ENCODE measurements around the gene CTSD.

The CTSD gene

DNA sequence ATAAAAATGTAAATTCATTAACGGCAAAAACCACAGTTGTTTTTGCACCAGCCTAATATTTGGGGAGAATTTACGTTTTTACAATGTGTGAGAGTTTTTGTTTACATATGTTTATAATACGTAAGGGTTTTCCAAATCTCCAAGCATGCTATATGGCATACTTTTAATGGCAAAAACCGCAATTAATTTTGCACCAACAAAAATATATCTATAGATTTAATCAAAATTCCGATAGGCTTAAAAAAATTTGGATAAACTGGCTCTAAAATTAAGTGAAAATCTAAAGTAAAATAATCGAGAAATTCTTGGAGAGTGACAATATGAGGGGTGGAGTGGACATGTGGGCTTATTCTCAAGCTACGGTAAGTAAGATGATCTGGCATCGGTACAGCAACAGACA, 43.9 kb downstream of the CTSD start:
- Histone ChIP-seq H3K4me2 (no peak overlapping the region), H3K4me1 (peaks cover 8% of the 10 kb centered on the region), H3K36me3 (no peaks in the 10 kb centered on the region), H3K27ac (no peak overlapping the region), H3K4me3 (no peak overlapping the region), H3K9me3 (no peaks in the 10 kb centered on the region), H4K20me1 (no peaks in the 10 kb centered on the region), H3K27me3 (no peaks in the 10 kb centered on the region), H3K9ac (no peak overlapping the region)
- no peak for TF ChIP-seq Cebpa-rat (IDR thresholded peaks at IDR 0.05)

- no peaks in the 10 kb centered on the region for H4K20me1 ChIP-seq
- H3K9ac ChIP-seq: no peak overlapping the region
- no peak overlapping the region for H3K4me2 ChIP-seq
- no peaks in the 10 kb centered on the region for H3K27me3 ChIP-seq
- H3K36me3 ChIP-seq: no peaks in the 10 kb centered on the region
- TF ChIP-seq Cebpa-rat (IDR thresholded peaks at IDR 0.05): no peak
- no peaks in the 10 kb centered on the region for H3K9me3 ChIP-seq
- H3K27ac ChIP-seq: no peak overlapping the region
- H3K4me3 ChIP-seq: no peak overlapping the region
- peaks cover 8% of the 10 kb centered on the region for H3K4me1 ChIP-seq
Observed at GRCh38 chr11:1718326-1718725, 45.4 kb downstream of the CTSD start.

DNA sequence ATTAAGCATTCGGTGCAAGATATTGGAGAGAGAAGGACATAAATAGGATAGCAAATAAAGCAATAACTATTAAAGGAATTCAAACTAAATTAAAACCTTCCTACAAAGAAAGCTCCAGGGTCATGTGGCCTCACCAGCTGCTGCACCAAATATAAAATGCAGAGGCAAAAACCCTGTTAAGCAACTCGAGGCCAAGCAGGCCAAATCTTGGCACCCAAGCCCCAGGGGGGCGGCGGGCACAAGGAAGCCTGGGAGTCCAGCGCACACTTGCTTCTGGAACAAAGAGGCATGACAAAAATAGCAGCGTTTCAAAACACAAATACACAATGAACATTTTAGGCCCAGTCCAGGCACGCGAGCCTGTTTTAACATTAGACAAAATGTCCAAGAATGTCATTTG, 46.0 kb downstream of the CTSD start:
- TF ChIP-seq Cebpa-rat (IDR thresholded peaks at IDR 0.05): no peak
- Histone ChIP-seq H3K4me2 (no peak overlapping the region), H3K9me3 (no peaks in the 10 kb centered on the region)

GRCh38 chr11:1714908-1715885, 48.5 kb downstream of the CTSD start:
- peaks cover 8% of the 10 kb centered on the region for H3K4me1 ChIP-seq
- no peaks in the 10 kb centered on the region for H3K9me3 ChIP-seq
- no peak overlapping the region for H3K4me2 ChIP-seq
- no peak for TF ChIP-seq Cebpa-rat (IDR thresholded peaks at IDR 0.05)
- no peak overlapping the region for H3K4me3 ChIP-seq
- H3K27ac ChIP-seq: no peak overlapping the region
- no peaks in the 10 kb centered on the region for H3K36me3 ChIP-seq
- no peaks in the 10 kb centered on the region for H3K27me3 ChIP-seq
- no peaks in the 10 kb centered on the region for H4K20me1 ChIP-seq
- H3K9ac ChIP-seq: no peak overlapping the region

More for the DNA sequence above, 46.0 kb downstream of the CTSD start:
- no peaks in the 10 kb centered on the region for H4K20me1 ChIP-seq
- H3K9ac ChIP-seq: no peak overlapping the region
- peaks cover 8% of the 10 kb centered on the region for H3K4me1 ChIP-seq
- H3K4me3 ChIP-seq: no peak overlapping the region
- no peaks in the 10 kb centered on the region for H3K27me3 ChIP-seq
- H3K27ac ChIP-seq: no peak overlapping the region
- no peaks in the 10 kb centered on the region for H3K36me3 ChIP-seq

DNA sequence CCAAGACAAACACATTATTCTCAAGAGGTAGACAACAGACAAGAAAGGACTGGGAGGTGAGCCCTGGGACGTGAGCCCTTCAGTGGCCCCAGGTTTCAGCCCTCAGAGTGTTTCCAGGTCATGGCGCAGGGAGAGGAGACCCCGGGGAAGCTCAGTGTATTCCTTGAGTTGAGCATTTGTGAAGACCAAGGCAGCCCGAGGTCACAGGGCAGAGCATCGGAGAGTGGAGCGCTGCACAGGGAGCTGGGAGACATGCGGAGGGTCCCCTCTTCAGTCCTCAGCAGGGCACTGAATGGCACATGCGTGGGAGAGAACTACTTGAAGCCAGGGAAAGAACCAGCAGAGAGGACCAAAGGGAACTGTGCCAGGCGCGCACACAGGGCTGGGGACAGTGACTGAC, 55.0 kb downstream of the CTSD start:
- H3K36me3 ChIP-seq: no peaks in the 10 kb centered on the region
- H3K9ac ChIP-seq: no peak overlapping the region
- no peak overlapping the region for H3K4me3 ChIP-seq
- no peak overlapping the region for H3K27ac ChIP-seq
- no peaks in the 10 kb centered on the region for H4K20me1 ChIP-seq
- H3K27me3 ChIP-seq: no peaks in the 10 kb centered on the region
- no peak overlapping the region for H3K4me2 ChIP-seq
- no peak for TF ChIP-seq Cebpa-rat (IDR thresholded peaks at IDR 0.05)
- H3K9me3 ChIP-seq: peaks cover 16% of the 10 kb centered on the region
- peaks cover 40% of the 10 kb centered on the region for H3K4me1 ChIP-seq

GRCh38 chr11:1707751-1708150, 56.0 kb downstream of the CTSD start:
- H3K4me1 ChIP-seq: peaks cover 40% of the 10 kb centered on the region
- no peak overlapping the region for H3K4me3 ChIP-seq
- no peak overlapping the region for H3K27ac ChIP-seq
- no peak overlapping the region for H3K9ac ChIP-seq
- TF ChIP-seq Cebpa-rat (IDR thresholded peaks at IDR 0.05): no peak
- no peaks in the 10 kb centered on the region for H3K36me3 ChIP-seq
- H4K20me1 ChIP-seq: no peaks in the 10 kb centered on the region
- H3K27me3 ChIP-seq: no peaks in the 10 kb centered on the region
- peaks cover 23% of the 10 kb centered on the region for H3K9me3 ChIP-seq
- H3K4me2 ChIP-seq: peak overlapping the region; percentile 63

- no peaks in the 10 kb centered on the region for H3K27me3 ChIP-seq
- 0 out of 2 replicates have a peak overlapping the region, but pooled peaks have one; percentile 4 for H3K4me3 ChIP-seq
- peaks cover 40% of the 10 kb centered on the region for H3K4me1 ChIP-seq
- H3K9me3 ChIP-seq: peaks cover 32% of the 10 kb centered on the region
- TF ChIP-seq Cebpa-rat (IDR thresholded peaks at IDR 0.05): no peak
- H3K36me3 ChIP-seq: no peaks in the 10 kb centered on the region
- H3K27ac ChIP-seq: no peak overlapping the region
- no peak overlapping the region for H3K9ac ChIP-seq
- no peaks in the 10 kb centered on the region for H4K20me1 ChIP-seq
- H3K4me2 ChIP-seq: peak overlapping the region; percentile 63
Observed at GRCh38 chr11:1706634-1707400, 56.9 kb downstream of the CTSD start.

- Histone ChIP-seq H3K36me3 (no peaks in the 10 kb centered on the region), H3K9me3 (peaks cover 38% of the 10 kb centered on the region), H3K4me3 (no peak overlapping the region), H3K27ac (peak overlapping the region; percentile 38; the same call in 1 of the 2 replicates), H3K27me3 (no peaks in the 10 kb centered on the region), H4K20me1 (no peaks in the 10 kb centered on the region), H3K4me1 (peaks cover 49% of the 10 kb centered on the region), H3K4me2 (peak overlapping the region; percentile 63), H3K9ac (no peak overlapping the region)
- TF ChIP-seq Cebpa-rat (IDR thresholded peaks at IDR 0.05): no peak
Observed at GRCh38 chr11:1705126-1706052, 58.3 kb downstream of the CTSD start.

DNA sequence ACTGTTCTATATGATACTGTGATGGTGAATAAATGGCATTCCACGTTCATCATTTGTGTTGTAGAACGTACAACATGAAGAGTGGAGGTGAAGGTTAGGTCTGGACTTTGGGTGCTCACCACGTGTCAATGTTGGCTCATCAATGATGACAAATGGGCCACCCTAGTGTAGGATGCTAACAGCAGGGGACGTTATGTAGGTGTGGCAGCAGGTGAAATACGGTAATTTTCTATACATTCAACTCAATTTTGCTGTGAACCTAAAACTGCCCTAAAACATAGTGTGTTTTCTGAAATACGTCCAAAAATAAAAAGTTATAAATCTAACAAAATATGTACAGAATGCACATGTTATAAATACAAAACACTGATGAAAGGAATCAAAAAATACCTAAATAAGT, 60.6 kb downstream of the CTSD start:
- Histone ChIP-seq H3K27me3 (no peaks in the 10 kb centered on the region), H4K20me1 (no peaks in the 10 kb centered on the region), H3K9me3 (peaks cover 38% of the 10 kb centered on the region), H3K4me1 (peaks cover 47% of the 10 kb centered on the region), H3K27ac (no peak overlapping the region), H3K9ac (no peak overlapping the region), H3K36me3 (no peaks in the 10 kb centered on the region), H3K4me3 (no peak overlapping the region), H3K4me2 (no peak overlapping the region)
- no peak for TF ChIP-seq Cebpa-rat (IDR thresholded peaks at IDR 0.05)

All from BLaER1 (cell line).